ENCODE results near the gene PNPLA7.

PNPLA7 gene

GRCh38 chr9:137492464-137493363 is 57.5 kb downstream of the PNPLA7 start:
- no peak for TF ChIP-seq CTCF (IDR thresholded peaks at IDR 0.05; ENCODE audit: extremely low read depth, insufficient read depth, missing control alignments)
- in situ Hi-C loops (cut with MboI; ENCODE audit: low pct_unique_long_range_greater_than_20kb, low sequenced_read_pairs, unreplicated experiment) = no loop called here
- DNase-seq (ENCODE audit: low spot score) = peak; percentile 79

GRCh38 chr9:137491735-137492432 is 58.3 kb downstream of the PNPLA7 start:
- TF ChIP-seq CTCF (IDR thresholded peaks at IDR 0.05; ENCODE audit: extremely low read depth, insufficient read depth, missing control alignments) = no peak
- in situ Hi-C loops (cut with MboI; ENCODE audit: low pct_unique_long_range_greater_than_20kb, low sequenced_read_pairs, unreplicated experiment) = no loop called here
- no peak for DNase-seq (ENCODE audit: low spot score)

- no peak for DNase-seq (ENCODE audit: low spot score)
- no peak for TF ChIP-seq CTCF (IDR thresholded peaks at IDR 0.05; ENCODE audit: extremely low read depth, insufficient read depth, missing control alignments)
- in situ Hi-C loops (cut with MboI; ENCODE audit: low pct_unique_long_range_greater_than_20kb, low sequenced_read_pairs, unreplicated experiment) = no loop called here
Measured at GRCh38 chr9:137490532-137491186, 59.5 kb downstream of the PNPLA7 start.

GRCh38 chr9:137488906-137489305 is 61.3 kb downstream of the PNPLA7 start:
- no peak for DNase-seq (ENCODE audit: low spot score)
- no peak for TF ChIP-seq CTCF (IDR thresholded peaks at IDR 0.05; ENCODE audit: extremely low read depth, insufficient read depth, missing control alignments)
- in situ Hi-C loops (cut with MboI; ENCODE audit: low pct_unique_long_range_greater_than_20kb, low sequenced_read_pairs, unreplicated experiment) = no loop called here

GRCh38 chr9:137488327-137488653 is 61.9 kb downstream of the PNPLA7 start:
- in situ Hi-C loops (cut with MboI; ENCODE audit: low pct_unique_long_range_greater_than_20kb, low sequenced_read_pairs, unreplicated experiment) = no loop called here
- no peak for DNase-seq (ENCODE audit: low spot score)
- no peak for TF ChIP-seq CTCF (IDR thresholded peaks at IDR 0.05; ENCODE audit: extremely low read depth, insufficient read depth, missing control alignments)

- TF ChIP-seq CTCF (IDR thresholded peaks at IDR 0.05; ENCODE audit: extremely low read depth, insufficient read depth, missing control alignments) = no peak
- in situ Hi-C loops (cut with MboI; ENCODE audit: low pct_unique_long_range_greater_than_20kb, low sequenced_read_pairs, unreplicated experiment) = no loop called here
- DNase-seq (ENCODE audit: low spot score) = no peak
Measured at GRCh38 chr9:137487454-137488326, 62.5 kb downstream of the PNPLA7 start.

Measured in GM13977 (cell line).